ENCODE measurements around the gene BOLA2B.

The BOLA2B gene

DNA sequence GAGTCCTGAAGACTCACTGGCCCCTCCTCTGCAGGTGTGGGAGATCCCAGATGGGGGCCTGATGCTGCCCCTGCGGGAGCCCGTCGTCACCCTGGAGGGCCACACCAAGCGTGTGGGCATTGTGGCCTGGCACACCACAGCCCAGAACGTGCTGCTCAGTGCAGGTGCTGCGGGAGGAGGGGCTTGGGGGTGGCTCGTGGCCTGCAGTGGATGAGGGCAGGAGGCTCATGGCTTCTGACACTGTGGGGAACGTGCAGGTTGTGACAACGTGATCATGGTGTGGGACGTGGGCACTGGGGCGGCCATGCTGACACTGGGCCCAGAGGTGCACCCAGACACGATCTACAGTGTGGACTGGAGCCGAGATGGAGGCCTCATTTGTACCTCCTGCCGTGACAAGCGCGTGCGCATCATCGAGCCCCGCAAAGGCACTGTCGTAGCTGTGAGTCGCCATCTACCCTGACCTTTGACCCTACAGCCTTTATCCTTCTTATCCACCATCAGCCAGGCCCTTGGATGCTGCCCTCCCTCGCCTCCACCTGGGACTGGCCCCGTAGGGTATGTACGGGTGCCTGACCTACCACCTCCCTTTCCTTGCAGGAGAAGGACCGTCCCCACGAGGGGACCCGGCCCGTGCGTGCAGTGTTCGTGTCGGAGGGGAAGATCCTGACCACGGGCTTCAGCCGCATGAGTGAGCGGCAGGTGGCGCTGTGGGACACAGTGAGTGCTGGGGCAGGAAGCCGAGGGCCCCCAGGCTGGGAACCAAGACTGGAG, 6.5 kb downstream of the BOLA2B start (continued):
- TF ChIP-seq ZNF114 (tag by site-specific recombination; IDR thresholded peaks at IDR 0.05) (no peak), ZBTB17 (tag by site-specific recombination; IDR thresholded peaks at IDR 0.05) (peak; percentile 80), ZNF391 (tag by site-specific recombination; IDR thresholded peaks at IDR 0.05; ENCODE audit: borderline replicate concordance, low read depth) (peak; percentile 80; the same call in 1 of the 2 replicates), ZXDB (tag by site-specific recombination; IDR thresholded peaks at IDR 0.05) (0 out of 2 replicates have a peak, but pooled peaks have one; percentile 41), ZNF433 (tag by site-specific recombination; IDR thresholded peaks at IDR 0.05; ENCODE audit: low read depth) (no peak), ZNF600 (tag by site-specific recombination; IDR thresholded peaks at IDR 0.05) (peak; percentile 96), ZNF654 (tag by site-specific recombination; IDR thresholded peaks at IDR 0.05; ENCODE audit: low read depth) (peak; percentile 45), ZNF292 (tag by site-specific recombination; IDR thresholded peaks at IDR 0.05; ENCODE audit: borderline replicate concordance, low read depth) (no peak), ZNF2 (tag by site-specific recombination; IDR thresholded peaks at IDR 0.05) (peak; percentile 99), YY1 (tag by site-specific recombination; IDR thresholded peaks at IDR 0.05) (0 out of 2 replicates have a peak, but pooled peaks have one; percentile 18), ZSCAN16 (tag by site-specific recombination; IDR thresholded peaks at IDR 0.05) (no peak), ZNF155 (tag by site-specific recombination; IDR thresholded peaks at IDR 0.05) (no peak)
- TF ChIP-seq, protein P1, sequence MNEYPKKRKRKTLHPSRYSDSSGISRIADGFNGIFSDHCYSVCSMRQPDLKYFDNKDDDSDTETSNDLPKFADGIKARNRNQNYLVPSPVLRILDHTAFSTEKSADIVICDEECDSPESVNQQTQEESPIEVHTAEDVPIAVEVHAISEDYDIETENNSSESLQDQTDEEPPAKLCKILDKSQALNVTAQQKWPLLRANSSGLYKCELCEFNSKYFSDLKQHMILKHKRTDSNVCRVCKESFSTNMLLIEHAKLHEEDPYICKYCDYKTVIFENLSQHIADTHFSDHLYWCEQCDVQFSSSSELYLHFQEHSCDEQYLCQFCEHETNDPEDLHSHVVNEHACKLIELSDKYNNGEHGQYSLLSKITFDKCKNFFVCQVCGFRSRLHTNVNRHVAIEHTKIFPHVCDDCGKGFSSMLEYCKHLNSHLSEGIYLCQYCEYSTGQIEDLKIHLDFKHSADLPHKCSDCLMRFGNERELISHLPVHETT (tag by site-specific recombination; IDR thresholded peaks at IDR 0.05): peak; percentile 42; the same call in 1 of the 2 replicates
- TF ChIP-seq, protein P2, sequence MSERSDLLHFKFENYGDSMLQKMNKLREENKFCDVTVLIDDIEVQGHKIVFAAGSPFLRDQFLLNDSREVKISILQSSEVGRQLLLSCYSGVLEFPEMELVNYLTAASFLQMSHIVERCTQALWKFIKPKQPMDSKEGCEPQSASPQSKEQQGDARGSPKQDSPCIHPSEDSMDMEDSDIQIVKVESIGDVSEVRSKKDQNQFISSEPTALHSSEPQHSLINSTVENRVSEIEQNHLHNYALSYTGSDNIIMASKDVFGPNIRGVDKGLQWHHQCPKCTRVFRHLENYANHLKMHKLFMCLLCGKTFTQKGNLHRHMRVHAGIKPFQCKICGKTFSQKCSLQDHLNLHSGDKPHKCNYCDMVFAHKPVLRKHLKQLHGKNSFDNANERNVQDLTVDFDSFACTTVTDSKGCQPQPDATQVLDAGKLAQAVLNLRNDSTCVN (tag by site-specific recombination; optimal IDR thresholded peaks at IDR 0.05): no peak
- TF ChIP-seq, protein P3, sequence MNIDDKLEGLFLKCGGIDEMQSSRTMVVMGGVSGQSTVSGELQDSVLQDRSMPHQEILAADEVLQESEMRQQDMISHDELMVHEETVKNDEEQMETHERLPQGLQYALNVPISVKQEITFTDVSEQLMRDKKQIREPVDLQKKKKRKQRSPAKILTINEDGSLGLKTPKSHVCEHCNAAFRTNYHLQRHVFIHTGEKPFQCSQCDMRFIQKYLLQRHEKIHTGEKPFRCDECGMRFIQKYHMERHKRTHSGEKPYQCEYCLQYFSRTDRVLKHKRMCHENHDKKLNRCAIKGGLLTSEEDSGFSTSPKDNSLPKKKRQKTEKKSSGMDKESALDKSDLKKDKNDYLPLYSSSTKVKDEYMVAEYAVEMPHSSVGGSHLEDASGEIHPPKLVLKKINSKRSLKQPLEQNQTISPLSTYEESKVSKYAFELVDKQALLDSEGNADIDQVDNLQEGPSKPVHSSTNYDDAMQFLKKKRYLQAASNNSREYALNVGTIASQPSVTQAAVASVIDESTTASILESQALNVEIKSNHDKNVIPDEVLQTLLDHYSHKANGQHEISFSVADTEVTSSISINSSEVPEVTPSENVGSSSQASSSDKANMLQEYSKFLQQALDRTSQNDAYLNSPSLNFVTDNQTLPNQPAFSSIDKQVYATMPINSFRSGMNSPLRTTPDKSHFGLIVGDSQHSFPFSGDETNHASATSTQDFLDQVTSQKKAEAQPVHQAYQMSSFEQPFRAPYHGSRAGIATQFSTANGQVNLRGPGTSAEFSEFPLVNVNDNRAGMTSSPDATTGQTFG (tag by site-specific recombination; IDR thresholded peaks at IDR 0.05; ENCODE audit: borderline replicate concordance): 0 out of 2 replicates have a peak, but pooled peaks have one; percentile 22
- TF ChIP-seq, protein P4, sequence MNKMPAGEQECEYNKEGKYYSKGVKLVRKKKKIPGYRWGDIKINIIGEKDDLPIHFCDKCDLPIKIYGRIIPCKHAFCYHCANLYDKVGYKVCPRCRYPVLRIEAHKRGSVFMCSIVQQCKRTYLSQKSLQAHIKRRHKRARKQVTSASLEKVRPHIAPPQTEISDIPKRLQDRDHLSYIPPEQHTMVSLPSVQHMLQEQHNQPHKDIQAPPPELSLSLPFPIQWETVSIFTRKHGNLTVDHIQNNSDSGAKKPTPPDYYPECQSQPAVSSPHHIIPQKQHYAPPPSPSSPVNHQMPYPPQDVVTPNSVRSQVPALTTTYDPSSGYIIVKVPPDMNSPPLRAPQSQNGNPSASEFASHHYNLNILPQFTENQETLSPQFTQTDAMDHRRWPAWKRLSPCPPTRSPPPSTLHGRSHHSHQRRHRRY (tag by site-specific recombination; IDR thresholded peaks at IDR 0.05): 0 out of 2 replicates have a peak, but pooled peaks have one; percentile 70
- TF ChIP-seq, protein P5, sequence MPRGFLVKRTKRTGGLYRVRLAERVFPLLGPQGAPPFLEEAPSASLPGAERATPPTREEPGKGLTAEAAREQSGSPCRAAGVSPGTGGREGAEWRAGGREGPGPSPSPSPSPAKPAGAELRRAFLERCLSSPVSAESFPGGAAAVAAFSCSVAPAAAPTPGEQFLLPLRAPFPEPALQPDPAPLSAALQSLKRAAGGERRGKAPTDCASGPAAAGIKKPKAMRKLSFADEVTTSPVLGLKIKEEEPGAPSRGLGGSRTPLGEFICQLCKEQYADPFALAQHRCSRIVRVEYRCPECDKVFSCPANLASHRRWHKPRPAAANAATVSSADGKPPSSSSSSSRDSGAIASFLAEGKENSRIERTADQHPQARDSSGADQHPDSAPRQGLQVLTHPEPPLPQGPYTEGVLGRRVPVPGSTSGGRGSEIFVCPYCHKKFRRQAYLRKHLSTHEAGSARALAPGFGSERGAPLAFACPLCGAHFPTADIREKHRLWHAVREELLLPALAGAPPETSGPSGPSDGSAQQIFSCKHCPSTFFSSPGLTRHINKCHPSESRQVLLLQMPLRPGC (tag by site-specific recombination; IDR thresholded peaks at IDR 0.05): no peak
- TF ChIP-seq, protein P6, sequence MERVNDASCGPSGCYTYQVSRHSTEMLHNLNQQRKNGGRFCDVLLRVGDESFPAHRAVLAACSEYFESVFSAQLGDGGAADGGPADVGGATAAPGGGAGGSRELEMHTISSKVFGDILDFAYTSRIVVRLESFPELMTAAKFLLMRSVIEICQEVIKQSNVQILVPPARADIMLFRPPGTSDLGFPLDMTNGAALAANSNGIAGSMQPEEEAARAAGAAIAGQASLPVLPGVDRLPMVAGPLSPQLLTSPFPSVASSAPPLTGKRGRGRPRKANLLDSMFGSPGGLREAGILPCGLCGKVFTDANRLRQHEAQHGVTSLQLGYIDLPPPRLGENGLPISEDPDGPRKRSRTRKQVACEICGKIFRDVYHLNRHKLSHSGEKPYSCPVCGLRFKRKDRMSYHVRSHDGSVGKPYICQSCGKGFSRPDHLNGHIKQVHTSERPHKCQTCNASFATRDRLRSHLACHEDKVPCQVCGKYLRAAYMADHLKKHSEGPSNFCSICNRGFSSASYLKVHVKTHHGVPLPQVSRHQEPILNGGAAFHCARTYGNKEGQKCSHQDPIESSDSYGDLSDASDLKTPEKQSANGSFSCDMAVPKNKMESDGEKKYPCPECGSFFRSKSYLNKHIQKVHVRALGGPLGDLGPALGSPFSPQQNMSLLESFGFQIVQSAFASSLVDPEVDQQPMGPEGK (tag by site-specific recombination; IDR thresholded peaks at IDR 0.05): peak; percentile 92
- TF ChIP-seq, protein P7, sequence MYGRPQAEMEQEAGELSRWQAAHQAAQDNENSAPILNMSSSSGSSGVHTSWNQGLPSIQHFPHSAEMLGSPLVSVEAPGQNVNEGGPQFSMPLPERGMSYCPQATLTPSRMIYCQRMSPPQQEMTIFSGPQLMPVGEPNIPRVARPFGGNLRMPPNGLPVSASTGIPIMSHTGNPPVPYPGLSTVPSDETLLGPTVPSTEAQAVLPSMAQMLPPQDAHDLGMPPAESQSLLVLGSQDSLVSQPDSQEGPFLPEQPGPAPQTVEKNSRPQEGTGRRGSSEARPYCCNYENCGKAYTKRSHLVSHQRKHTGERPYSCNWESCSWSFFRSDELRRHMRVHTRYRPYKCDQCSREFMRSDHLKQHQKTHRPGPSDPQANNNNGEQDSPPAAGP (tag by site-specific recombination; IDR thresholded peaks at IDR 0.05): 0 out of 2 replicates have a peak, but pooled peaks have one; percentile 13
- TF ChIP-seq, protein P8, sequence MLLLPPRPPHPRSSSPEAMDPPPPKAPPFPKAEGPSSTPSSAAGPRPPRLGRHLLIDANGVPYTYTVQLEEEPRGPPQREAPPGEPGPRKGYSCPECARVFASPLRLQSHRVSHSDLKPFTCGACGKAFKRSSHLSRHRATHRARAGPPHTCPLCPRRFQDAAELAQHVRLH (tag by site-specific recombination; IDR thresholded peaks at IDR 0.05): peak; percentile 71; the same call in 1 of the 2 replicates
